ENCODE measurements around the gene TCP11.

The TCP11 gene

GRCh38 chr6:35082046-35082732, 59.0 kb downstream of the TCP11 start:
- Histone ChIP-seq H3K4me1 (ENCODE audit: control insufficient read depth in 1 of 2, insufficient read depth in 1 of 2, low read depth in 1 of 2, low read length in 1 of 2) (no peaks in the 10 kb centered on the region), H3K27ac (no peak overlapping the region), H3K27me3 (no peaks in the 10 kb centered on the region), H3K9me3 (no peaks in the 10 kb centered on the region), H3K36me3 (peaks cover 100% of the 10 kb centered on the region), H3K4me3 (ENCODE audit: low read depth in 1 of 2, low read length in 1 of 2) (no peak overlapping the region)
- no peak for TF ChIP-seq CTCF (IDR thresholded peaks at IDR 0.05)

GRCh38 chr6:35081426-35081851, 59.7 kb downstream of the TCP11 start:
- TF ChIP-seq CTCF (IDR thresholded peaks at IDR 0.05), result no peak
- Histone ChIP-seq H3K9me3 (no peaks in the 10 kb centered on the region), H3K27me3 (no peaks in the 10 kb centered on the region), H3K4me3 (ENCODE audit: low read depth in 1 of 2, low read length in 1 of 2) (no peak overlapping the region), H3K36me3 (peaks cover 99% of the 10 kb centered on the region), H3K27ac (no peak overlapping the region), H3K4me1 (ENCODE audit: control insufficient read depth in 1 of 2, insufficient read depth in 1 of 2, low read depth in 1 of 2, low read length in 1 of 2) (no peaks in the 10 kb centered on the region)

- Histone ChIP-seq H3K4me1 (ENCODE audit: control insufficient read depth in 1 of 2, insufficient read depth in 1 of 2, low read depth in 1 of 2, low read length in 1 of 2) (no peaks in the 10 kb centered on the region), H3K27me3 (no peaks in the 10 kb centered on the region), H3K4me3 (ENCODE audit: low read depth in 1 of 2, low read length in 1 of 2) (no peak overlapping the region), H3K9me3 (no peaks in the 10 kb centered on the region), H3K36me3 (peaks cover 99% of the 10 kb centered on the region), H3K27ac (no peak overlapping the region)
- no peak for TF ChIP-seq CTCF (IDR thresholded peaks at IDR 0.05)
Measured at GRCh38 chr6:35080821-35081425, 60.2 kb downstream of the TCP11 start.

- no peaks in the 10 kb centered on the region for H3K4me1 ChIP-seq (ENCODE audit: control insufficient read depth in 1 of 2, insufficient read depth in 1 of 2, low read depth in 1 of 2, low read length in 1 of 2)
- H3K4me3 ChIP-seq (ENCODE audit: low read depth in 1 of 2, low read length in 1 of 2), result no peak overlapping the region
- H3K9me3 ChIP-seq, result no peaks in the 10 kb centered on the region
- no peak for TF ChIP-seq CTCF (IDR thresholded peaks at IDR 0.05)
- H3K36me3 ChIP-seq, result peaks cover 98% of the 10 kb centered on the region
- H3K27ac ChIP-seq, result no peak overlapping the region
- no peaks in the 10 kb centered on the region for H3K27me3 ChIP-seq
Measured at GRCh38 chr6:35080016-35080680, 61.0 kb downstream of the TCP11 start.

GRCh38 chr6:35079311-35080000, 61.7 kb downstream of the TCP11 start:
- no peak for TF ChIP-seq CTCF (IDR thresholded peaks at IDR 0.05)
- H3K36me3 ChIP-seq, result peaks cover 96% of the 10 kb centered on the region
- no peaks in the 10 kb centered on the region for H3K4me1 ChIP-seq (ENCODE audit: control insufficient read depth in 1 of 2, insufficient read depth in 1 of 2, low read depth in 1 of 2, low read length in 1 of 2)
- no peaks in the 10 kb centered on the region for H3K27me3 ChIP-seq
- no peaks in the 10 kb centered on the region for H3K9me3 ChIP-seq
- H3K4me3 ChIP-seq (ENCODE audit: low read depth in 1 of 2, low read length in 1 of 2), result no peak overlapping the region
- no peak overlapping the region for H3K27ac ChIP-seq

Data from neutrophil (primary cell).